ENCODE measurements around the gene ADAMTS9.

- no peak for TF ChIP-seq POLR2A (IDR thresholded peaks at IDR 0.05)
- no peak for TF ChIP-seq CTCF (IDR thresholded peaks at IDR 0.05)
Observed at GRCh38 chr3:64496786-64497490, 190.9 kb downstream of the ADAMTS9 start.

Data from heart left ventricle (tissue), 13 donors.